ENCODE data around the gene ADRA2C. TPM values are rescaled to one million over a fixed set of nuclear protein-coding genes. Genes with fewer than 3 reads are reported as not detected.

Gene ADRA2C
- total RNA-seq, 1 donor from 2014 or later = 4.5 TPM

DNA sequence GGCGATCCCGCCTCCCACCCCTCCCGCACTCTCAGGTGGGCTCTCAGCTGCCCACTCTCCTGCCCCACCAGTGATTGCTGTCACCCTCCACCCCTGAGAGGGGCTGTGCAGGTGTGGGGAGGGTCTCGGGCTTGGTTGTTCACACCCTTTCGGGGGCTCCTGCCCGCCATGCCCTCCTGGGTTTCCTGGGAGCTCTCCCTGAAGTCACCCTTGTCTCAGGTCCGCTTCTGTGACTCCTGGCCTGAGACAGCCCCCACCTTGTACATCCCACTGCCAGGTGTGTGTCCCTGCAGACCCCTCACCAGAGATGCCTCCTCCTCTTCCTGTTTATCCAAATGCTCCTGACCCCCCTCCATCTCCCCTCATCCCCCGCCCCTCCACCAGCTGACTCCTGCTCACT is 37.8 kb downstream of the ADRA2C start:
- H3K36me3 ChIP-seq = no peaks in the 10 kb centered on the region
- no peaks in the 10 kb centered on the region for H3K4me1 ChIP-seq
- intact Hi-C loops (cut with micrococcal nuclease) = no loop called here
- no peak for DNase-seq
- peaks cover 91% of the 10 kb centered on the region for H3K27me3 ChIP-seq (ENCODE audit: low read depth)
- TF ChIP-seq, protein P1, sequence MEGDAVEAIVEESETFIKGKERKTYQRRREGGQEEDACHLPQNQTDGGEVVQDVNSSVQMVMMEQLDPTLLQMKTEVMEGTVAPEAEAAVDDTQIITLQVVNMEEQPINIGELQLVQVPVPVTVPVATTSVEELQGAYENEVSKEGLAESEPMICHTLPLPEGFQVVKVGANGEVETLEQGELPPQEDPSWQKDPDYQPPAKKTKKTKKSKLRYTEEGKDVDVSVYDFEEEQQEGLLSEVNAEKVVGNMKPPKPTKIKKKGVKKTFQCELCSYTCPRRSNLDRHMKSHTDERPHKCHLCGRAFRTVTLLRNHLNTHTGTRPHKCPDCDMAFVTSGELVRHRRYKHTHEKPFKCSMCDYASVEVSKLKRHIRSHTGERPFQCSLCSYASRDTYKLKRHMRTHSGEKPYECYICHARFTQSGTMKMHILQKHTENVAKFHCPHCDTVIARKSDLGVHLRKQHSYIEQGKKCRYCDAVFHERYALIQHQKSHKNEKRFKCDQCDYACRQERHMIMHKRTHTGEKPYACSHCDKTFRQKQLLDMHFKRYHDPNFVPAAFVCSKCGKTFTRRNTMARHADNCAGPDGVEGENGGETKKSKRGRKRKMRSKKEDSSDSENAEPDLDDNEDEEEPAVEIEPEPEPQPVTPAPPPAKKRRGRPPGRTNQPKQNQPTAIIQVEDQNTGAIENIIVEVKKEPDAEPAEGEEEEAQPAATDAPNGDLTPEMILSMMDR (IDR thresholded peaks at IDR 0.05; ENCODE audit: borderline replicate concordance) = no peak
- H3K4me3 ChIP-seq = no peak overlapping the region
- H3K9me3 ChIP-seq (replicated peaks) = no peaks in the 10 kb centered on the region
- no peak overlapping the region for H3K27ac ChIP-seq (replicated peaks)

DNA sequence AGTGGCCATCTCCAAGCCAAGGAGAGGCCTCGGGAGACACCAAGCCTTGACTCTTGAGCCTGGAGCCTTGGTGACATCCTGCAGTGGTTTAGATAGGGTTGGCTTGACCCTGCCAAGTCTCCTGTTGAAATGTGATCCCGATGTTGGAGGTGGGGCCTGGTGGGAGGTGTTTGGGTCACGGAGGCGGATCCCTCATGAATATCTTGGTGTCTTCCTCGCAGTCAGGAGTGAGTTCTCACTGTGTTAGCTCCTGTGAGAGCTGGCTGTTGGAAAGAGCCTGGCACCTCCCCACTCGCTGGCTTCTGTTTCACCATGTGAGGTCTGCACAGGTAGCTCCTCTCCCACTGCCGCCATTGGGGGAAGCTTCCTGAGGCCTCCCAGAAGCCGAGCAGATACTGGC is 38.8 kb downstream of the ADRA2C start:
- Histone ChIP-seq H3K27ac (replicated peaks) (no peak overlapping the region), H3K4me1 (no peaks in the 10 kb centered on the region), H3K36me3 (no peaks in the 10 kb centered on the region), H3K9me3 (replicated peaks) (no peaks in the 10 kb centered on the region), H3K4me3 (no peak overlapping the region), H3K27me3 (ENCODE audit: low read depth) (peaks cover 98% of the 10 kb centered on the region)
- TF ChIP-seq, protein P1 (IDR thresholded peaks at IDR 0.05; ENCODE audit: borderline replicate concordance) = no peak
- no peak for DNase-seq
- intact Hi-C loops (cut with micrococcal nuclease) = no loop called here

DNA sequence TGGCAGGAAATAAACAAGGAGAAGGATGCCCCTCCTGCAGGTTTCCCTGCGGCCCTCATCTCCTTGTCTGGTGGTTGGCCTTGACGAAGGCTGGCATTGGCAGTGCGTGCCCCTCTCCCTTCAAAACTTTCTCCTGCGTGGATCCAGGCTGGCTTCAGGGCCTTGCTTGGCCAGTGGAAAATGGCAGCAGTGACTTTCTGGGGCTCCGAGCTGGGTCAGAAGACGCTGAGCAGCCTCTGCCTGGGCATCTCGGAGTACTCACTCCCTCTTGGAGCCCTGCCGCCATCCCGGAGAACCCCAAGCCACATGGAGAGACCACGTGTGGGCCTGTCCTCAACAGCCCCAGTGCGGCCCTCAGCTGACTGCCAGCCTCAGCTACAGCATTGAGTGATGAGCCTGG is 39.5 kb downstream of the ADRA2C start:
- H3K9me3 ChIP-seq (replicated peaks) = no peaks in the 10 kb centered on the region
- no peak overlapping the region for H3K4me3 ChIP-seq
- TF ChIP-seq, protein P1 (IDR thresholded peaks at IDR 0.05; ENCODE audit: borderline replicate concordance) = no peak
- no peaks in the 10 kb centered on the region for H3K36me3 ChIP-seq
- no peak for DNase-seq
- peaks cover 98% of the 10 kb centered on the region for H3K27me3 ChIP-seq (ENCODE audit: low read depth)
- H3K27ac ChIP-seq (replicated peaks) = no peak overlapping the region
- no peaks in the 10 kb centered on the region for H3K4me1 ChIP-seq
- intact Hi-C loops (cut with micrococcal nuclease) = no loop called here

DNA sequence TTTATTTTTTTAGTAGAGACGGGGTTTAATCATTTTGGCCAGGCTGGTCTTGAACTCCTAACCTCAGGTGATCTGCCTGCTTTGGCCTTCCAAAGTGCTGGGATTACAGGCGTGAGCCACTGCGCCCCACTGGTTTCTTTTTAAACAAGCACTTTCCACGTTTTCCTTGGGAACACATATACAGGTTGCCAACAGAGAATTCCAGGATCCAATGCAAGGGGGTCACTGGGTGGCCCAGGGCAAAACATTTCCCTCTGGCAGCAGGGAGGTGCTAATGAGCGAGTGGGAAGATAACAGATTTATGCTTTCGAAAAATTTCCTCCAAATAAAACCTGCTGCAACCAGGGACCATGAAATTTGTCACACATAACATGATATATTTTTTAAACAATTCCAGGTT is 41.1 kb downstream of the ADRA2C start:
- Histone ChIP-seq H3K36me3 (no peaks in the 10 kb centered on the region), H3K4me3 (no peak overlapping the region), H3K9me3 (replicated peaks) (no peaks in the 10 kb centered on the region), H3K27me3 (ENCODE audit: low read depth) (peaks cover 98% of the 10 kb centered on the region), H3K4me1 (no peaks in the 10 kb centered on the region), H3K27ac (replicated peaks) (no peak overlapping the region)
- intact Hi-C loops (cut with micrococcal nuclease) = no loop called here
- no peak for DNase-seq
- TF ChIP-seq, protein P1 (IDR thresholded peaks at IDR 0.05; ENCODE audit: borderline replicate concordance) = no peak

DNA sequence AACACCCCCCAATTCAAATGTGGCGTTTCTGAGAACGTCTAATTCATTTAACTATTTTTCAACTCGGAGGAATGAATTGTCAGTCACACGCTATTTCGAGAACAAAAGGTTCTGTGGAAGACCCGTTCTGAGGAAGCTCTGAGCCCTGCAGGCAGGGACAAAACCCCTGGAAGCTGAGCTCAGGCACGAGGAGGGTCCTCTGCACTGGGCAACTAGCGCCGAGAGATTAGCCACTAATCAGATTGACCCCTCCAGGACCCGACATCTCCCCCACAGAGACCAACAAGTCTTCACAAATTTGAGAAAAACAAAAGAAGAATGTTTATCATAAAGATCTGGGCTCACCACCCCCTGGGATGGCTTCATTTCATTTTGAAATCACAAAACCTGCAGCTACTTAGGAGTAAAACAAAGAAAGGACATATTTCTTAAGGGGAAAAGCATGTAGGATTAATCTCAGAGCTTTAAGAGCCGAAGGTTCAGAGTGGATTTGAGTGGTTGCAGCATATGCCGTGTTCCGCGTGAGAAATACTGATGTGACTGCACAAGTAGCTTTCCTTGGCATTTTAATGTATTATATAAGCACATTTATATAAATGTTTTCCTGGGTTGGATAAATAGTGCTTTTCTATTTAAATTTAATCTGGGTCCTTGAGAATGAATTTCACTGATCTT is 41.8 kb downstream of the ADRA2C start:
- TF ChIP-seq, protein P1 (IDR thresholded peaks at IDR 0.05; ENCODE audit: borderline replicate concordance) = no peak

More for the DNA sequence above, 41.8 kb downstream of the ADRA2C start:
- H3K4me3 ChIP-seq = no peak overlapping the region
- DNase-seq = no peak
- intact Hi-C loops (cut with micrococcal nuclease) = no loop called here
- no peaks in the 10 kb centered on the region for H3K9me3 ChIP-seq (replicated peaks)
- peaks cover 94% of the 10 kb centered on the region for H3K27me3 ChIP-seq (ENCODE audit: low read depth)
- H3K36me3 ChIP-seq = no peaks in the 10 kb centered on the region
- no peak overlapping the region for H3K27ac ChIP-seq (replicated peaks)
- H3K4me1 ChIP-seq = no peaks in the 10 kb centered on the region
